Measurements from ENCODE around the gene KCMF1. TPM values are rescaled to one million over a fixed set of nuclear protein-coding genes. Genes with fewer than 3 reads are reported as not detected.

The KCMF1 gene
- total and polyA plus RNA-seq, 2 of the 13 experiments (the other 11 are each of a cell fraction or from before 2014, with no cell fraction given): 62.1 to 116 TPM

DNA sequence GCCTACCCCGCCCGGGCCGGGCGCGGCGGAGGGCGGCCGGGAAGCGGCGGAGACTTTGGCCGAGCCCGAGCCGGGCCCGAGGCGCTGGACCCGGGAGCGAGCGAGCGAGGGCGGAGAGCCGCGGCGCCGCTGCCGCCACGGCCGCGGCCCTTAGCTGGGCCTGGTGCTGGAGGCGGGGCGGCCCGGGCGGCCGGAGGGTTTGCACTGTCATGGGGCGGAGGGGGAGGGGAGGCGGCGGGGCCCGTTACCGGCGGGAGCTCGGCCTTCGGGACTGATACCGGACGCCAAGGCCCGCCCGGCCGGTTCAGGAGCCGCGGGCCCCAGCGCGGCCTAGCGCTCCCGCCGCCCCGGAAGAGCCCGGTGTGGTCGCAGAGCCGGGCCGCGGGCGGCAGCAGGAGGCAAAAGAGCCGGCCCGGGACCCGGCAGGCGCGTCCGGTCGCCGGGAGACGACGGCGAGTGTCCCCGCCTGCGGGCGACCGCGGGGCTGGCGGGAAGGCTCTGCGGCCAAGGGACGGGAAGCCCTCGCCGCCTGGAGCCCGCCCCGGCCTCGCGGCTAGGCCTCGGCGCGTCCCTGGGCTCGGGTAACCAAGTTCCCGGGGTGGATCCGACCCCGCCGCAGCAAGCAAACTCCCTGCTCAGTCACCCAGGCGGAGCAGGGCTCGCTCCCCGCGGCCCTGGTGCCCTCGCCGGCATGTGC lies 697 bp downstream of the KCMF1 start (continued):
- peak; percentile 34; the same call in 1 of the 2 replicates for TF ChIP-seq KDM5B (CRISPR knock-in tag; IDR thresholded peaks at IDR 0.05; ENCODE audit: borderline replicate concordance)
- no peak for TF ChIP-seq CENPT (CRISPR knock-in tag; IDR thresholded peaks at IDR 0.05; ENCODE audit: low read depth)
- peak; percentile 97 for TF ChIP-seq ZFY (CRISPR knock-in tag; IDR thresholded peaks at IDR 0.05)
- TF ChIP-seq BORCS8-MEF2B (CRISPR knock-in tag; IDR thresholded peaks at IDR 0.05): peak; percentile 62; the same call in 1 of the 2 replicates
- TF ChIP-seq ZBTB7B (CRISPR knock-in tag; IDR thresholded peaks at IDR 0.05): peak; percentile 71
- no peak for TF ChIP-seq ZNF232 (CRISPR knock-in tag; IDR thresholded peaks at IDR 0.05; ENCODE audit: borderline replicate concordance)
- no peak for TF ChIP-seq CCDC6 (CRISPR knock-in tag; IDR thresholded peaks at IDR 0.05)
- peak; percentile 88 for TF ChIP-seq ZNF468 (CRISPR knock-in tag; IDR thresholded peaks at IDR 0.05)
- 0 out of 2 replicates have a peak, but pooled peaks have one; percentile 22 for TF ChIP-seq NFKBIZ (CRISPR knock-in tag; IDR thresholded peaks at IDR 0.05)
- peak; percentile 95 for TF ChIP-seq ZFX (CRISPR knock-in tag; IDR thresholded peaks at IDR 0.05; ENCODE audit: low read depth)
- 0 out of 2 replicates have a peak, but pooled peaks have one; percentile 47 for TF ChIP-seq ZNF451 (CRISPR knock-in tag; IDR thresholded peaks at IDR 0.05)
- TF ChIP-seq MAFG (CRISPR knock-in tag; IDR thresholded peaks at IDR 0.05): no peak
- peak; percentile 76 for TF ChIP-seq RBFOX2 (IDR thresholded peaks at IDR 0.05; ENCODE audit: low read depth, low read length)
- peak; percentile 80; the same call in 1 of the 2 replicates for TF ChIP-seq ZNF296 (CRISPR knock-in tag; conservative IDR thresholded peaks at IDR 0.05)
- TF ChIP-seq, protein P1, sequence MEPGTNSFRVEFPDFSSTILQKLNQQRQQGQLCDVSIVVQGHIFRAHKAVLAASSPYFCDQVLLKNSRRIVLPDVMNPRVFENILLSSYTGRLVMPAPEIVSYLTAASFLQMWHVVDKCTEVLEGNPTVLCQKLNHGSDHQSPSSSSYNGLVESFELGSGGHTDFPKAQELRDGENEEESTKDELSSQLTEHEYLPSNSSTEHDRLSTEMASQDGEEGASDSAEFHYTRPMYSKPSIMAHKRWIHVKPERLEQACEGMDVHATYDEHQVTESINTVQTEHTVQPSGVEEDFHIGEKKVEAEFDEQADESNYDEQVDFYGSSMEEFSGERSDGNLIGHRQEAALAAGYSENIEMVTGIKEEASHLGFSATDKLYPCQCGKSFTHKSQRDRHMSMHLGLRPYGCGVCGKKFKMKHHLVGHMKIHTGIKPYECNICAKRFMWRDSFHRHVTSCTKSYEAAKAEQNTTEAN (CRISPR knock-in tag; conservative IDR thresholded peaks at IDR 0.05): no peak
- TF ChIP-seq PAWR (CRISPR knock-in tag; IDR thresholded peaks at IDR 0.05; ENCODE audit: borderline replicate concordance): no peak
- peak; percentile 17; the same call in 1 of the 2 replicates for TF ChIP-seq PHF20 (CRISPR knock-in tag; IDR thresholded peaks at IDR 0.05)
- peak; percentile 61; the same call in 1 of the 2 replicates for TF ChIP-seq ZSCAN20 (CRISPR knock-in tag; IDR thresholded peaks at IDR 0.05; ENCODE audit: borderline replicate concordance)
- TF ChIP-seq ZNF550 (CRISPR knock-in tag; IDR thresholded peaks at IDR 0.05; ENCODE audit: borderline replicate concordance): 0 out of 2 replicates have a peak, but pooled peaks have one; percentile 78
- peak; percentile 70 for TF ChIP-seq KLF6 (CRISPR knock-in tag; IDR thresholded peaks at IDR 0.05)
- no peak for TF ChIP-seq ZNF564 (CRISPR knock-in tag; IDR thresholded peaks at IDR 0.05)
- TF ChIP-seq, protein P2, sequence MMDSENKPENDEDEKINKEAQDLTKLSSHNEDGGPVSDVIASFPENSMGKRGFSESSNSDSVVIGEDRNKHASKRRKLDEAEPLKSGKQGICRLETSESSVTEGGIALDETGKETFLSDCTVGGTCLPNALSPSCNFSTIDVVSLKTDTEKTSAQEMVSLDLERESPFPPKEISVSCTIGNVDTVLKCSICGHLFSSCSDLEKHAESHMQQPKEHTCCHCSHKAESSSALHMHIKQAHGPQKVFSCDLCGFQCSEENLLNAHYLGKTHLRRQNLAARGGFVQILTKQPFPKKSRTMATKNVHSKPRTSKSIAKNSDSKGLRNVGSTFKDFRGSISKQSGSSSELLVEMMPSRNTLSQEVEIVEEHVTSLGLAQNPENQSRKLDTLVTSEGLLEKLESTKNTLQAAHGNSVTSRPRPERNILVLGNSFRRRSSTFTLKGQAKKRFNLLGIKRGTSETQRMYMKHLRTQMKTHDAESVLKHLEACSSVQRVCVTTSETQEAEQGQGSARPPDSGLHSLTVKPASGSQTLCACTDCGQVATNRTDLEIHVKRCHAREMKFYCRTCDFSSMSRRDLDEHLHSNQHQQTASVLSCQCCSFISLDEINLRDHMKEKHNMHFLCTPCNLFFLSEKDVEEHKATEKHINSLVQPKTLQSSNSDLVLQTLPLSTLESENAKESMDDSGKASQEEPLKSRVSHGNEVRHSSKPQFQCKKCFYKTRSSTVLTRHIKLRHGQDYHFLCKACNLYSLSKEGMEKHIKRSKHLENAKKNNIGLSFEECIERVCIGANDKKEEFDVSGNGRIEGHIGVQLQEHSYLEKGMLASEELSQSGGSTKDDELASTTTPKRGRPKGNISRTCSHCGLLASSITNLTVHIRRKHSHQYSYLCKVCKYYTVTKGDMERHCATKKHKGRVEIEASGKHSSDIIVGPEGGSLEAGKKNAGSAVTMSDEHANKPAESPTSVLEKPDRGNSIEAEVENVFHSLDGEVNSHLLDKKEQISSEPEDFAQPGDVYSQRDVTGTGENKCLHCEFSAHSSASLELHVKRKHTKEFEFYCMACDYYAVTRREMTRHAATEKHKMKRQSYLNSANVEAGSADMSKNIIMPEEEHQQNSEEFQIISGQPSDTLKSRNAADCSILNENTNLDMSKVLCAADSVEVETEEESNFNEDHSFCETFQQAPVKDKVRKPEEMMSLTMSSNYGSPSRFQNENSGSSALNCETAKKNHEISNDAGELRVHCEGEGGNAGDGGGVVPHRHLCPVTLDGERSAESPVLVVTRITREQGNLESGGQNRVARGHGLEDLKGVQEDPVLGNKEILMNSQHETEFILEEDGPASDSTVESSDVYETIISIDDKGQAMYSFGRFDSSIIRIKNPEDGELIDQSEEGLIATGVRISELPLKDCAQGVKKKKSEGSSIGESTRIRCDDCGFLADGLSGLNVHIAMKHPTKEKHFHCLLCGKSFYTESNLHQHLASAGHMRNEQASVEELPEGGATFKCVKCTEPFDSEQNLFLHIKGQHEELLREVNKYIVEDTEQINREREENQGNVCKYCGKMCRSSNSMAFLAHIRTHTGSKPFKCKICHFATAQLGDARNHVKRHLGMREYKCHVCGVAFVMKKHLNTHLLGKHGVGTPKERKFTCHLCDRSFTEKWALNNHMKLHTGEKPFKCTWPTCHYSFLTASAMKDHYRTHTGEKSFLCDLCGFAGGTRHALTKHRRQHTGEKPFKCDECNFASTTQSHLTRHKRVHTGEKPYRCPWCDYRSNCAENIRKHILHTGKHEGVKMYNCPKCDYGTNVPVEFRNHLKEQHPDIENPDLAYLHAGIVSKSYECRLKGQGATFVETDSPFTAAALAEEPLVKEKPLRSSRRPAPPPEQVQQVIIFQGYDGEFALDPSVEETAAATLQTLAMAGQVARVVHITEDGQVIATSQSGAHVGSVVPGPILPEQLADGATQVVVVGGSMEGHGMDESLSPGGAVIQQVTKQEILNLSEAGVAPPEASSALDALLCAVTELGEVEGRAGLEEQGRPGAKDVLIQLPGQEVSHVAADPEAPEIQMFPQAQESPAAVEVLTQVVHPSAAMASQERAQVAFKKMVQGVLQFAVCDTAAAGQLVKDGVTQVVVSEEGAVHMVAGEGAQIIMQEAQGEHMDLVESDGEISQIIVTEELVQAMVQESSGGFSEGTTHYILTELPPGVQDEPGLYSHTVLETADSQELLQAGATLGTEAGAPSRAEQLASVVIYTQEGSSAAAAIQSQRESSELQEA (CRISPR knock-in tag; IDR thresholded peaks at IDR 0.05; ENCODE audit: not compliant biosample characterization): peak; percentile 40
